Activated CD4-positive, alpha-beta T cell treated with anti-CD3 and anti-CD28 coated beads, Interleukin-2, amount 10 ng/mL, durations not matched to agents 7 days and 5 days (primary cell): Measurements from ENCODE around the gene SUSD4. TPM values are rescaled to one million over a fixed set of nuclear protein-coding genes. Genes with fewer than 3 reads are reported as not detected.

Experiments
- CTCF ChIA-PET: fragments of 350-600 bp; sonication (Branson Sonifier 250); formaldehyde crosslinking; loops from one replicate; lab custom pipeline; 2021; ENCODE audit warnings: antibody characterized with exemption; lab: Charles Lee
- POLR2A ChIA-PET: fragments of 350-600 bp; sonication (Branson Sonifier 250); formaldehyde crosslinking; loops from one replicate; lab custom pipeline; 2021; ENCODE audit warnings: antibody characterized with exemption; lab: Charles Lee
- DNase-seq: peaks from one replicate; pipeline ENCODE4 v3.0.0-alpha.2; 2020
- H3K27ac Mint-ChIP-seq: one replicate; pipeline ENCODE4 v1.8.0; 2021; ENCODE audit warnings: mild to moderate bottlenecking, moderate library complexity, mixed read lengths
- H3K27me3 Mint-ChIP-seq: one replicate; pipeline ENCODE4 v1.8.0; 2021; ENCODE audit warnings: mixed read lengths
- H3K36me3 Mint-ChIP-seq: one replicate; pipeline ENCODE4 v1.8.0; 2021; ENCODE audit warnings: low read depth, mixed read lengths
- H3K4me1 Mint-ChIP-seq: one replicate; pipeline ENCODE4 v1.8.0; 2021; ENCODE audit warnings: mixed read lengths
- H3K4me3 Mint-ChIP-seq: one replicate; pipeline ENCODE4 v1.8.0; 2021; ENCODE audit warnings: mild to moderate bottlenecking, moderate library complexity, mixed read lengths
- H3K9me3 Mint-ChIP-seq: one replicate; pipeline ENCODE4 v1.8.0; 2021; ENCODE audit warnings: mixed read lengths
- total RNA-seq, 2 experiments: library from RNA; stranded (reverse); gene quantifications; one replicate each; pipeline ENCODE4 v1.2.3, GENCODE V29; 2021

Gene SUSD4
- total RNA-seq, 2 experiments from 2014 or later: 2.9 to 4.8 TPM

DNA sequence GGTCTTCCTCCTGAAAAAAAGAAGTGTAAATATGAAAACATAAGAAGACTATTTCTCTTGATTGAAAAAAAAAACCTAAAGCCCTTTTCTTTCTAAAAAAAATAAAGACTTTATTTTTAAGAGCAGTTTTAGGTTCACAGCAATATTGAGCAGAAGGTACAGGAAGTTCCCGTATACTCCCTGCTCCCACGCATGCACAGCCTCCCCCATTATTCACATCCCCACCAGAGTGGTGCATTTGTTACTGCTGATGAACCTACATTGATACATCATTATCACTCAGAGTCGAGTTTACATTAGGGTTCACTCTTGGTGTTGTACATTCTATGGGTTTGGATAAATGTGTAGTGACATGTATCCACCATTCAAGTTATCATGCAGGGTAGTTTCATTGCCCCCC is 128.9 kb downstream of the SUSD4 start:
- peaks cover 14% of the 10 kb centered on the region for H3K9me3 Mint-ChIP-seq
- no peak overlapping the region for H3K4me3 Mint-ChIP-seq
- no peak overlapping the region for H3K27ac Mint-ChIP-seq
- DNase-seq: no peak
- CTCF ChIA-PET: no interaction called here
- H3K27me3 Mint-ChIP-seq: no peaks in the 10 kb centered on the region
- peaks cover 38% of the 10 kb centered on the region for H3K4me1 Mint-ChIP-seq
- peaks cover 5% of the 10 kb centered on the region for H3K36me3 Mint-ChIP-seq
- POLR2A ChIA-PET: no interaction called here

DNA sequence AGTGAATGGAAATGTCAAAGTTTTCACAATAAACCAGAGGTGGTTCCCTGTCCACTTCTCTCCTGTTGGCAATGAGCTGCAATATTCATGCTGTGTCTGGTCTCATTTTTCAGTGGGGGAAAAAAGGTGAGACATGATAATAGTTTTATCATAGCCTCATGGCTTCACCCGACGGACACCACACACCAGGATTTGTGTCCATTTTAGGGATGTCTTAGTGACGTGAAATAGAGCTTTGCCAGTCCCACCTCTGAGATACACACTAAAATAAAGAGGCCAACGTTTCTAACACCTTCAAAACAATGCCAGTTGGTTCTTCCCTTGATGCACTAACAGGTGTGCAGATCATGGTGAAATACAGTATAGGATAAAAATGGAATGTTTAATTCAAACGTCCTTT is 129.4 kb downstream of the SUSD4 start:
- no peaks in the 10 kb centered on the region for H3K27me3 Mint-ChIP-seq
- DNase-seq: no peak
- H3K4me1 Mint-ChIP-seq: peaks cover 41% of the 10 kb centered on the region
- H3K27ac Mint-ChIP-seq: no peak overlapping the region
- H3K4me3 Mint-ChIP-seq: no peak overlapping the region
- peaks cover 5% of the 10 kb centered on the region for H3K36me3 Mint-ChIP-seq
- CTCF ChIA-PET: no interaction called here
- POLR2A ChIA-PET: no interaction called here
- peaks cover 14% of the 10 kb centered on the region for H3K9me3 Mint-ChIP-seq

DNA sequence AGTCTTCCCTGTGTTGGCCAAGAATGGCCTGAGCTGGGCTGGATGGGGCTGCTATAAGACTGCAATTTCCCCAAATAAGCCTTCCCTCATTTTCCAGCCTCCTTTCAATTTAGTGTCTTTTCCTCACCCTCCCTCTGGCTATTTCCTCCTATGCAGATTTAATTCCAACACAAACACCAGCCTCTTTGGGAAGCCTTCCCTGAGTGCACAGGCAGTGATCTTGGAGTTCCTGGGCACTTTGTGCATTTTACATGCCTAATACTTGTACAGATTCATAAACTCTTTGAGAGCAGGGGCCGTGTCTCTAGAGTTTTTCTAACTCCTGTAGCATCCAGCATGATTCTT is 129.8 kb downstream of the SUSD4 start:
- DNase-seq: no peak
- no peaks in the 10 kb centered on the region for H3K27me3 Mint-ChIP-seq
- ChIA-PET POLR2A (no interaction called here), CTCF (no interaction called here)
- H3K9me3 Mint-ChIP-seq: peaks cover 12% of the 10 kb centered on the region
- no peak overlapping the region for H3K4me3 Mint-ChIP-seq
- no peak overlapping the region for H3K27ac Mint-ChIP-seq
- H3K36me3 Mint-ChIP-seq: peaks cover 5% of the 10 kb centered on the region
- H3K4me1 Mint-ChIP-seq: peaks cover 45% of the 10 kb centered on the region

DNA sequence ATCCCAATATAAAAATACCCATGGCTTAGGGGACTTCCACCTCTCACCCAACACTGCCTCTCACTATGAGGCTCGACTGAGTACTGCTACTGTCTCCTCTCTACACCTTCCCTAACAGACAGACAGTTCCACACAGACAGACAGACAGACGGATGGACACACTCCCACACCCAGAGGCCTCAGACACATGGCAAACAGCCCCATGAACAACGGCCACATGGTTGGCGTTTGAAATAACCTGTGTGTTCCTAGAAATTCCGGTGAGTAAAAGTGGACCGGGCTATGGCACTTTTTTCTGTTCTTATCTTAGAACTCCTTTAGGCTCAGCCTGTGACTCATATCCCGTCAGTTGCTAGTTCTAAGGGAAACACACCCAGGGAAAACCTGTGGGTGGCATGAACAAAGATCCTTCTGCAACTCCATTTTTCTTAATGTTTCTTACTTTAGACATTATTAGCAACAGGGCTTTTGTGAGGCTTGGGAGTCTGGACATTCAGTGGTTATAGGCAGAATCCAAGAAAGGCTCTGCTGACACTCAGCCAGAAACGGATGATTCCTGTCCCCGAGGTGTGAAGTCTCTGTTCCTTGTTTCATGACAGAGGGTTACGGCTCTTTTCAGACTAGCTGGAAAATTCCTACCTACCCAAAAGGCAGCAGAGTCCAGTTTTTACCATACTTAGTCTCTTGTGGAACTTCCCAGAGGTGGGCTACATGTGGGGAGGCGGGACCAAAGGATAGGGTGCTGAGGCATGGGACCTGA is 130.4 kb downstream of the SUSD4 start:
- POLR2A ChIA-PET: no interaction called here
- CTCF ChIA-PET: no interaction called here
- Mint-ChIP-seq H3K9me3 (peaks cover 12% of the 10 kb centered on the region), H3K4me1 (peaks cover 49% of the 10 kb centered on the region), H3K27me3 (no peaks in the 10 kb centered on the region), H3K4me3 (no peak overlapping the region), H3K36me3 (peaks cover 5% of the 10 kb centered on the region), H3K27ac (peak overlapping the region; percentile 47)
- no peak for DNase-seq

DNA sequence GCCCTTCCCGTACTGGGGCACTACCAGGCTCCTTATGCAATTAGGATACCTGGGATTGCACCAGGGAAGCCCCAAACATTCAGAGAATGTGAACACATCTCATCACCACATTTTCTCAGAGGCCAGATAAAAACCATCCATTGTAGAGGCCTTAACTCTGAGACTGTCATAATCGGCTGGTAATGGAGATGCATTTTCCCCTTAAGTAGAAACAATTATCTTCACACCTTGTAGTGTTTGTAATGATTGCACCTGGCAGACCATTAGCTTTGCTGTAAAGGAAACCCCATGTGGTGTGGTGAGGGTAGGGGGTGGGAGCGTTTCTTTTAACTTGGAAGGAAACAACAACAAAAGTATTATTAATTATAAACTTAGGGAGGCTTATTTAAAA is 131.0 kb downstream of the SUSD4 start:
- ChIA-PET POLR2A (no interaction called here), CTCF (no interaction called here)
- Mint-ChIP-seq H3K4me3 (no peak overlapping the region), H3K4me1 (peaks cover 55% of the 10 kb centered on the region), H3K27ac (no peak overlapping the region), H3K9me3 (peaks cover 12% of the 10 kb centered on the region), H3K27me3 (no peaks in the 10 kb centered on the region), H3K36me3 (peaks cover 5% of the 10 kb centered on the region)
- no peak for DNase-seq

DNA sequence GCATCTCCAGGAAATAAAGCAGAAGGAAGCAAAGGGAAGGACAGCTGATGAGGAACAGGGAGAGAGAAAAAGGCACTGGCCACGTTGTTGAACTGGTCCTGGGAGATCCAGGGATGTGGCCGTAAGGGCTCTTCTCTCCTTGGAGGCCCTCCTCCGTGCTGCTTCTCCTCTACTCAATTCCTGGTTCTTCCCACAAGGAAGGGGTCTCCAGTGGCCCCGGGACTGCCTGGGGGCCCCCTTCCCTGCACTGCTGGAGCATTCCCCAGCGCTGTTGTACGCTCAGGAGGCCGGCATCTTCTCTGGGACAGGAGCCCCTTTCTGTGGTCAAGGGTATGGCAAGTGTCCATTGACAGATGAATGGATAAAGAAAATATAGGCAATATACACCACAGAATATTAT is 132.4 kb downstream of the SUSD4 start:
- Mint-ChIP-seq H3K36me3 (peaks cover 3% of the 10 kb centered on the region), H3K27me3 (no peaks in the 10 kb centered on the region), H3K4me1 (peaks cover 56% of the 10 kb centered on the region), H3K4me3 (no peak overlapping the region), H3K27ac (peak overlapping the region; percentile 98), H3K9me3 (peaks cover 2% of the 10 kb centered on the region)
- DNase-seq: no peak
- ChIA-PET CTCF (no interaction called here), POLR2A (no interaction called here)

DNA sequence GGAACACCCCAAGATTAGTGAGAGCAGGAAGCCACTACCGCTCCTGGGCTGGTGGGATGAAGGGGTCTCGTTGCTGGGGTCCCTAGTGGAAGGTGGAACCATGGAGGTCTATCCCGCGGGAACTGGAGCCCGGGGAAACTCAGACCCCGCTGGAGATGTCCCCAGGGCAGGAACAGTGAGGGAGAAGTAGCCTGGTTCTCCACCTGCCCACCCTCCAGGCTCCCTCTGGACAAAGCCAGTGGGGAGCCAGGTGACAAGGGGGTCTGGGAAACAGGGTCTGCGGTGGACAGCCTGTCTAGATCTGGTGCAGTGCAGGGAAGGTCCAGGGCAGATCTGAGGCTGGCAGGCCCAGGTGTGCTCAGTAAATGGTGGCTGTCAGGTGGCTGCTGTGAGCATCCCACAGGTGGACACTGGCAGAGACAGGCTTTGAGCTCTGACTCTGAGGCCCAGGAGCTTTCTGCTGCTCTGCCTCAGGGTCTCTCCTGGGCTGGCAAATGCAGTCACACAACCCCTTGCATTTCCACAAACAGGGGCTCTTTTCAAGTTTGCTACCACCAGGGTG is 132.9 kb downstream of the SUSD4 start:
- CTCF ChIA-PET: no interaction called here
- H3K4me3 Mint-ChIP-seq: peak overlapping the region; percentile 28
- H3K36me3 Mint-ChIP-seq: peaks cover 3% of the 10 kb centered on the region
- peak overlapping the region; percentile 98 for H3K27ac Mint-ChIP-seq
- H3K9me3 Mint-ChIP-seq: peaks cover 2% of the 10 kb centered on the region
- POLR2A ChIA-PET: no interaction called here
- H3K27me3 Mint-ChIP-seq: no peaks in the 10 kb centered on the region
- DNase-seq: no peak
- H3K4me1 Mint-ChIP-seq: peaks cover 56% of the 10 kb centered on the region

DNA sequence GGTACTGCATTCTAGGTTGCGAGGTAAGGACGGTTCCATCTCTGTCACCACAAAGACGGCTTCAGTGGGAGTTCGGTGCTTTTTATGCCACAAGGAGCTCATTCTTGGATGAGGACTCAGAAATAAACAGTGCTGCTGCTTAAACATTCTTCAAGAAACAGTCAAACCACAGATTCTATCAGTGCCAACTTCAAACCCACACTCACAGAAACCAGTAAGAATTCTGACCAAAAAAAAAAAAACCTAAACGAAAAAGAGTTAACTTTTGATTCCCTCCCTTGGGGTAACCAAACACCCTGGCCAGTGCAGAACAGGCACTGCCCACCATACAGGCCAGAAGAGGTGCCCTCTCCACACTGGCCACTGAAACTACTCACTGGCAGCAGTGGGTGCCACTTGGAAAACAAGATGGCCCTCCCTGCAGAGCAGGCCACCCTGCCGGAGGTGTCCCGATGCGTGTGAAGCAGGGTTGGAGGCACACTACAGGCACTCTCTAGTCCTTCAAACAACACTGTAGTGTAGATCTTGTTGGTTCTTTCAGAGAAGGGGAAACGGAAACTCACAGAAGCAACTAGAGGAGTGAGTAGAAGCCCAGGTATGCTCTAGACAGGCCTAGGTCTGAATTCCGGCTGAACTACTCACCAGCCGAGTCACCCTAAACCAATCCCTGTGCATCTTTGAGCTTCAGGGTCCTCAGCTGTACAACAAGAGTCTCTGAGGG is 133.7 kb downstream of the SUSD4 start:
- peaks cover 56% of the 10 kb centered on the region for H3K4me1 Mint-ChIP-seq
- H3K9me3 Mint-ChIP-seq: no peaks in the 10 kb centered on the region
- ChIA-PET CTCF (interaction anchor here (0.5 to 1.3 kb wide), 4 partner anchors 11 to 432 kb away, joined by 3 to 4 read pairs (median 3); no protein-coding TSS in a partner anchor), POLR2A (interaction anchor here (0.5 kb wide), 1 partner anchor 540 kb away, joined by 4 read pairs; no protein-coding TSS in a partner anchor)
- H3K36me3 Mint-ChIP-seq: peaks cover 3% of the 10 kb centered on the region
- H3K27me3 Mint-ChIP-seq: no peaks in the 10 kb centered on the region
- peak overlapping the region; percentile 28 for H3K4me3 Mint-ChIP-seq
- DNase-seq: peak; percentile 55
- peak overlapping the region; percentile 98 for H3K27ac Mint-ChIP-seq

DNA sequence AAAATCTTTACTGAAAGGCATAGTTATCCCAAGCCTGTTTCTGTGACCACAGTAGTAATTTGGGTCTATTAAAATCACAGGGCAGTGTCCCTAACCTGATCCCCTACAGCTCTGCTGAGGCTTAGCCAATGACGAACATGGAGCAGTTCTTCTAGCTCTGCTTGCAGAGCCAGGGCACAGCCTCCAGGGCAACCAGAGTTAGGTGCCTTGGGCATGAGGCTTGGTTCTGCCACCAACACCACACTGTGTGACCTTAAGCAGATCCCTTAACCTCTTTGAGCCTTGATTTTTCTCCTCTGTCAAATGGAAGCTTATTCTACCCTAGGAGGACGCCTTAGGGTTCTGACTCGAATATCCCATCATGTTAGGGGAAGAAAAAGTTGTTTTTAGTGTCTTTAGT is 134.2 kb downstream of the SUSD4 start:
- H3K27me3 Mint-ChIP-seq: no peaks in the 10 kb centered on the region
- ChIA-PET CTCF (interaction anchor here (0.5 to 1.3 kb wide), 4 partner anchors 12 to 432 kb away, joined by 3 to 4 read pairs (median 3); no protein-coding TSS in a partner anchor), POLR2A (interaction anchor here (0.5 kb wide), 1 partner anchor 540 kb away, joined by 4 read pairs; no protein-coding TSS in a partner anchor)
- H3K9me3 Mint-ChIP-seq: no peaks in the 10 kb centered on the region
- DNase-seq: peak; percentile 14
- peak overlapping the region; percentile 98 for H3K27ac Mint-ChIP-seq
- peaks cover 54% of the 10 kb centered on the region for H3K4me1 Mint-ChIP-seq
- H3K4me3 Mint-ChIP-seq: no peak overlapping the region
- H3K36me3 Mint-ChIP-seq: peaks cover 3% of the 10 kb centered on the region

DNA sequence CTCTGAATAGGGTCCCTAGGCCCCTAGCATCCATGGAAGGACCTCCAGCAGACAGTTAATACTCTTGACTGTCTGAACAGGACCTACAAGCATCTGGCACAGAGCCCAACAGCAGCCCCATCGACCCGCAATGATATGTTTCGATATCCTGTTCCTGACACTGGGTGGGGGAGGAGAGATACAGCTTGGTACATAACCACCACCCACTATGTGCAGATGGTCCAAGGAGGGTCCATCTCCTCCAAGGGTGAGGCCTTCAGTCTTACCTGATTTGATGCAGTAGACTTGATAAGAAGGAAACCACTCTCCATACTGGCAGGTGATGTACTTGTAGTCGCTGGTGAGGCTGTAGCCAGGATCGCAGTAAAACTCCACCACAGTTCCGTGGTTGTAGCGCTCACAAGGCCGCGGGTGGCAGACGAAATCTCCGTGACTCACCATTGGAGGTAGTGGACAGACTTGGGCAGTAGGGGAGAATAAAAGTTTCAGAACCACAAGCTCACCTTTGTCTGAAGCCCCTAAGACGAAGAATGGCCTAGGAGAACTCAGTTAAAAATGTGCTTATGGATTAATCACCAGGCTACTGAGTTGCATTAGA is 134.9 kb downstream of the SUSD4 start:
- H3K27ac Mint-ChIP-seq: peak overlapping the region; percentile 98
- no peak for DNase-seq
- POLR2A ChIA-PET: no interaction called here
- peaks cover 3% of the 10 kb centered on the region for H3K36me3 Mint-ChIP-seq
- CTCF ChIA-PET: interaction anchor here (1.1 to 1.3 kb wide), 2 partner anchors 12 to 100 kb away, joined by 3 read pairs; no protein-coding TSS in a partner anchor
- H3K4me1 Mint-ChIP-seq: peaks cover 54% of the 10 kb centered on the region
- no peaks in the 10 kb centered on the region for H3K27me3 Mint-ChIP-seq
- no peaks in the 10 kb centered on the region for H3K9me3 Mint-ChIP-seq
- H3K4me3 Mint-ChIP-seq: no peak overlapping the region

DNA sequence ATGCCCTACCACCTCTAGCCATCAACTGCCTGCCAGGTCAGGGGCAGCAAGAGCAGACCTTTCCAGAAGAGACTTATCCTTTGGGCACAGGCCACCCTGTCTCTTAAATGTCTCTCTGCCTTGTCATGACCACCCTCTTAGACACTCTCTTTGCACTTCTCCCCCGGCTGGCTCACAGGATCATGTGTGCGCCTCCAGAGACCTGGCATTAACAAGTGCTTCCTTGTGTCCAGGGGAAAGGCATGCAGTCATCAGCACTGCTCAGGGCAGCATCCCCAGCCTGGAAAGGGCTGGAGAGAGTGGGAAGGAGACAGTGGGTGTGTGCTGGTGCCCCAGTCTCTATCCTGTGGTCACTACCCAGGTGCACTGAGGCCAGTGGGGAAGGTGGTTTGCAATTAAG is 135.8 kb downstream of the SUSD4 start:
- H3K4me3 Mint-ChIP-seq: no peak overlapping the region
- no peak for DNase-seq
- POLR2A ChIA-PET: no interaction called here
- peaks cover 49% of the 10 kb centered on the region for H3K4me1 Mint-ChIP-seq
- H3K27me3 Mint-ChIP-seq: no peaks in the 10 kb centered on the region
- peaks cover 3% of the 10 kb centered on the region for H3K36me3 Mint-ChIP-seq
- no peak overlapping the region for H3K27ac Mint-ChIP-seq
- no peaks in the 10 kb centered on the region for H3K9me3 Mint-ChIP-seq
- CTCF ChIA-PET: no interaction called here

DNA sequence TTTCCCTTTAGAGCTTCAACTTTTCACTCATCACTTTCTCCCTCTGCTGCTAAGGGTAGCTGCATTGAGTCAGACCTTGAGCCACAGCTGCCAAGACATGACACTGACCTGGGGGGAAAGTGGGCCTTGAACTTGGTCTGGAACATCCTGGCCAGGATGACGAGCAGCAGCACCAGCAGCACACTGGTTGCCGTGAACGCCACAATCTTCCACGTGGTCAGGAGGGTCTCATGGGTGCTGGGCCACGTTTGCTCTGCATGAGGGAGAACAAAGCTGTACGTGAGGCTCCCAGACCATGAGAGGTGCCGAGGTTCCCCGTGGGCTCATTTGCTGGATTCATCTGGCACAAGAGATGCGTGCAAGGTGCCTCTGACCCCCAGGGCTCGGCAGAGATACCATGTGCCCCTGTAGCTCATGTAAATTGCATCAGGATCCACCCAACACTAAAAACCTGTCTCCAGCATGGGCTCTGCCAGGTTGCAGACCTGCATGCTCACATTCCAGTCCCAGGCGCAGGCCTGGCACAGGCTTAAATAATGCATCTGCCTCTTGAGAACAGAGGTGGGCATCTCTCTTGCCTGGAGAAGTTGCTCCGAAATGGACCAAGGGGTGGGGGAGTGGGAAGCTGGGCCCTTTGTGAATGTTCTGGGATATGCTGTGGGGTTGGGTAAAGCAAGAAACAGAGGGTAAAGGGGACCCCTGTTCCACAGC is 136.3 kb downstream of the SUSD4 start:
- Mint-ChIP-seq H3K27ac (no peak overlapping the region), H3K27me3 (no peaks in the 10 kb centered on the region), H3K9me3 (no peaks in the 10 kb centered on the region), H3K36me3 (peaks cover 3% of the 10 kb centered on the region), H3K4me1 (peaks cover 45% of the 10 kb centered on the region), H3K4me3 (no peak overlapping the region)
- ChIA-PET CTCF (no interaction called here), POLR2A (no interaction called here)
- DNase-seq: no peak
